A673 (cell line): ENCODE results near the gene SLC66A2. TPM values are rescaled to one million over a fixed set of nuclear protein-coding genes. Genes with fewer than 3 reads are reported as not detected.

Experiments
- BruUV-seq: library from RNA; stranded (reverse); fragments of 400-500 nt; replicated peaks from 2 replicates; lab custom pipeline; 2021; lab: Mats Ljungman, UMichigan
- CTCF ChIA-PET: fragments of 300-600 bp; sonication (Branson Sonifier 250); formaldehyde crosslinking; loops from one replicate; lab custom pipeline; 2022; ENCODE audit warnings: antibody characterized with exemption; lab: Charles Lee
- POLR2A ChIA-PET: fragments of 300-600 bp; sonication (Branson Sonifier 250); formaldehyde crosslinking; loops from one replicate; lab custom pipeline; 2022; ENCODE audit warnings: antibody characterized with exemption; ENCODE audit not compliant: low non-redundant PET; lab: Charles Lee
- DNase-seq: peaks from one replicate; pipeline ENCODE4 v3.0.0-alpha.2; 2015; ENCODE audit warnings: low spot score
- H3K27ac ChIP-seq: fragments of 200-600 bp; sonication (generic); 2 replicates; pipeline ENCODE4 v1.5.1; 2016; ENCODE audit warnings: mixed run types, low read depth, mild to moderate bottlenecking, mixed read lengths, antibody characterized with exemption, low read length; ENCODE audit not compliant: poor library complexity, severe bottlenecking
- H3K27me3 ChIP-seq: fragments of 200-600 bp; sonication (generic); replicated peaks from 2 replicates; pipeline ENCODE4 v1.6.1; 2017; ENCODE audit warnings: mixed run types, low read depth, mild to moderate bottlenecking, mixed read lengths, antibody characterized with exemption, low read length; ENCODE audit not compliant: insufficient read depth, poor library complexity
- H3K36me3 ChIP-seq: fragments of 200-600 bp; sonication (generic); 2 replicates; pipeline ENCODE4 v1.6.1; 2016; ENCODE audit warnings: mixed run types, mild to moderate bottlenecking, mixed read lengths, antibody characterized with exemption, low read length; ENCODE audit not compliant: insufficient read depth, poor library complexity, severe bottlenecking
- H3K4me1 ChIP-seq: fragments of 200-600 bp; sonication (generic); 2 replicates; pipeline ENCODE4 v1.6.1; 2017; ENCODE audit warnings: mixed run types, mild to moderate bottlenecking, mixed read lengths, antibody characterized with exemption, low read length; ENCODE audit not compliant: insufficient read depth, poor library complexity, severe bottlenecking
- H3K4me3 ChIP-seq: fragments of 200-600 bp; sonication (generic); 2 replicates; pipeline ENCODE4 v1.5.1; 2016; ENCODE audit warnings: low read depth, mixed run types, mild to moderate bottlenecking, mixed read lengths, low read length; ENCODE audit not compliant: poor library complexity, severe bottlenecking
- H3K9me3 ChIP-seq: fragments of 200-600 bp; sonication (generic); 2 replicates; pipeline ENCODE4 v1.6.1; 2016; ENCODE audit warnings: mixed run types, low read depth, mild to moderate bottlenecking, mixed read lengths, antibody characterized with exemption, low read length; ENCODE audit not compliant: poor library complexity, severe bottlenecking
- EZH2 ChIP-seq: fragments of 200-600 bp; sonication (generic); IDR thresholded peaks from 2 replicates; pipeline ENCODE4 v1.6.1; 2017; ENCODE audit warnings: borderline replicate concordance, low read depth, mild to moderate bottlenecking, mixed read lengths, antibody characterized with exemption, low read length; ENCODE audit not compliant: poor library complexity, severe bottlenecking
- intact Hi-C: fragments of 100-400 bp; cut with micrococcal nuclease; formaldehyde crosslinking; loops from one replicate; pipeline ENCODE4 v1.10.0; 2022; ENCODE audit not compliant: unreplicated experiment
- total RNA-seq: library from RNA; stranded (reverse); gene quantifications from 2 replicates; pipeline ENCODE4 v1.2.3, GENCODE V29; 2021
- TF ChIP-seq, protein P1 (sequence below): fragments of 300-800, 200-600 bp; sonication (generic); conservative IDR thresholded peaks from 2 replicates; pipeline ENCODE4 v1.5.1; 2017; ENCODE audit warnings: low read depth, mild to moderate bottlenecking, antibody characterized with exemption, low read length, moderate library complexity, mixed read lengths

The SLC66A2 gene
- total RNA-seq, 1 experiment from 2014 or later, result 28.0 TPM

DNA sequence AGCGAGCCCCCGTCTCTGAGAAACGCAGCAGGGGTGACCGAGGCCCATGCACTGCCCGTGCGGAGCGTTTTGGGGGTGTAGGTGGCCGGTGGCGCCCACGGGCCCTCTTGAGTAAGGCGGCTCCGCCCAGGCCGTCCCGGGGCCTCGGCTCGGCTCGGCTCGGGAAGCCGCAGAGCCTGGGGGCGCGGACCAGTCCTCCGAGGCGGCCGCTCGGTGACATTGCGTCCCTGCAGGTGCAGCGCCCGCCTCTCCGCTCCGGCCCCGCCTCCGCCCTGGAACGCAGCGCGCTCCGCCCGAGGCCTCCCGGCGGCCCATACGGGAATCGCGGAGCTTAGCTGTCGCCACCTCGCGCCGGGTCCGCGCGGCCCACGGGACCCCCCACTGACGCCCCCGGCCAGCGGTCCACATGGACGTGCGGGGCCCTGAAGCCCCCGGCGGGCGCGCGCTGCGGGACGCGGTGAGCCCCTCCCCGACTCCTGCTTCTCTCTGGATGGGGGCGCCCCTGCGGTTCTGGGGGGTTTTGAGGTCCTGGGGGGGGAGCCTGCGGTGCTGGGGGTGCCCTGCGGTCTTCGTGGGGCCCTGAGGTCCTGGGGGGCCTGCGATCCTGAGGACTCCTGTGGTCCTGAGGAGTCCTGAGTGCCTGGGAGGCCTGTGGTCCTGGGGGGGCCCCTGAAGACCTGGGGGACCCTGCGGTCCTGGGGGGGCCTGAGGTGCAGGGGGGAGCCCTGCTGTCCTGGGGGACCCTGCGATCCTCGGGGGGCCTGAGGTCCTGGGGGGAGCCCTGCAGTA, 13.1 kb upstream of the SLC66A2 start, which contains the start of gene HSBP1L1:
Gene HSBP1L1 (plus strand): TSS at position 314 of the 789 bp plus-strand sequence. CDS start 93 bp downstream, at position 407.
- H3K9me3 ChIP-seq, result no peaks in the 10 kb centered on the region
- peaks cover 16% of the 10 kb centered on the region for H3K4me1 ChIP-seq
- BruUV-seq, result no TSS peak
- TF ChIP-seq, protein P1, sequence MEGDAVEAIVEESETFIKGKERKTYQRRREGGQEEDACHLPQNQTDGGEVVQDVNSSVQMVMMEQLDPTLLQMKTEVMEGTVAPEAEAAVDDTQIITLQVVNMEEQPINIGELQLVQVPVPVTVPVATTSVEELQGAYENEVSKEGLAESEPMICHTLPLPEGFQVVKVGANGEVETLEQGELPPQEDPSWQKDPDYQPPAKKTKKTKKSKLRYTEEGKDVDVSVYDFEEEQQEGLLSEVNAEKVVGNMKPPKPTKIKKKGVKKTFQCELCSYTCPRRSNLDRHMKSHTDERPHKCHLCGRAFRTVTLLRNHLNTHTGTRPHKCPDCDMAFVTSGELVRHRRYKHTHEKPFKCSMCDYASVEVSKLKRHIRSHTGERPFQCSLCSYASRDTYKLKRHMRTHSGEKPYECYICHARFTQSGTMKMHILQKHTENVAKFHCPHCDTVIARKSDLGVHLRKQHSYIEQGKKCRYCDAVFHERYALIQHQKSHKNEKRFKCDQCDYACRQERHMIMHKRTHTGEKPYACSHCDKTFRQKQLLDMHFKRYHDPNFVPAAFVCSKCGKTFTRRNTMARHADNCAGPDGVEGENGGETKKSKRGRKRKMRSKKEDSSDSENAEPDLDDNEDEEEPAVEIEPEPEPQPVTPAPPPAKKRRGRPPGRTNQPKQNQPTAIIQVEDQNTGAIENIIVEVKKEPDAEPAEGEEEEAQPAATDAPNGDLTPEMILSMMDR, result no peak; the same call in 1 of the 2 replicates
- TF ChIP-seq EZH2, result no peak
- H3K36me3 ChIP-seq, result no peaks in the 10 kb centered on the region
- CTCF ChIA-PET, result interaction anchor here (0.6 kb wide), 2 partner anchors 115 to 192 kb away, joined by 3 to 5 read pairs; no protein-coding TSS in a partner anchor
- peak; percentile 57 for DNase-seq
- POLR2A ChIA-PET, result no interaction called here
- intact Hi-C loops, result loop anchor here (10.0 kb wide), 1 partner anchor 290 kb away; the partner anchor contains the start of gene CTDP1
- peak within 1 kb of the TSS; percentile 63 for H3K4me3 ChIP-seq
- no peaks in the 10 kb centered on the region for H3K27me3 ChIP-seq
- peak within 1 kb of the TSS; percentile 70 for H3K27ac ChIP-seq

DNA sequence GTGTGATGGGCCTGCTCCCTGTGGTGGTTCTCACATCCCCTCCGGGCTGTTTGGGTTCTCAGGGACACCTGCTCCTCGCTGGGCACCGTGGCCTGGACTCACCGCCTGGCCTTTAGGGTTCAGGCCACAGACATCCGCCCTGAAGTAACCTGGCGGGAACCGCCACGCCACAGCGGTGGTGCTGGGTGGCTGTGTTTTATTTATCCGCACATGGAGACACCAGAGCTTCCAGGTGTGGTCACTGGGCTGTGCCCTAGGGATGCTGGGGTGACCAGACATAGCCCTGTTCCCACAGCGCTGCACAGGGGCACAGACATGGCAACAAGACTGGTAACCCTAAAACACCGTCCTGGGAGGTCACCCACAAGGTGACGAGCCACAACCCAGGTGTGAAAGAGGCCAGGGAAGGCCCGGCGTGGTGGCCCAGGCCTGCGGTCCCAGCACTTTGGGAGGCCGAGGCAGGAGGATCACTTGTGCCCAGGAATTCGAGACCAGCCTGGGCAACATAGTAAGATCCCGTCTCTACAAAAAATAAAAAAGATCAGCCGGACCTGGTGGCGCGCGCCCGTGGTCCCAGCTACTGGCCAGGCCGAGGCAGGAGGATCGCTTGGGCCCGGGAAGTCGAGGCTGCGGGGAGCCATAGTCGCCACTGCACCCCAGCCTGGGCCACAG, 12.3 kb upstream of the SLC66A2 start:
- peak overlapping the region; percentile 63 for H3K4me3 ChIP-seq
- peaks cover 16% of the 10 kb centered on the region for H3K4me1 ChIP-seq
- ChIA-PET CTCF (interaction anchor here (0.6 kb wide), 3 partner anchors 115 to 1546 kb away, joined by 3 to 8 read pairs (median 5); no protein-coding TSS in a partner anchor), POLR2A (no interaction called here)
- no peaks in the 10 kb centered on the region for H3K36me3 ChIP-seq
- no peaks in the 10 kb centered on the region for H3K27me3 ChIP-seq
- no peaks in the 10 kb centered on the region for H3K9me3 ChIP-seq
- no TSS peak for BruUV-seq
- intact Hi-C loops, result loop anchor here (10.0 kb wide), 1 partner anchor 289 kb away; the partner anchor contains the start of gene CTDP1
- TF ChIP-seq, protein P1, result no peak
- TF ChIP-seq EZH2, result no peak
- no peak for DNase-seq
- H3K27ac ChIP-seq, result no peak overlapping the region

DNA sequence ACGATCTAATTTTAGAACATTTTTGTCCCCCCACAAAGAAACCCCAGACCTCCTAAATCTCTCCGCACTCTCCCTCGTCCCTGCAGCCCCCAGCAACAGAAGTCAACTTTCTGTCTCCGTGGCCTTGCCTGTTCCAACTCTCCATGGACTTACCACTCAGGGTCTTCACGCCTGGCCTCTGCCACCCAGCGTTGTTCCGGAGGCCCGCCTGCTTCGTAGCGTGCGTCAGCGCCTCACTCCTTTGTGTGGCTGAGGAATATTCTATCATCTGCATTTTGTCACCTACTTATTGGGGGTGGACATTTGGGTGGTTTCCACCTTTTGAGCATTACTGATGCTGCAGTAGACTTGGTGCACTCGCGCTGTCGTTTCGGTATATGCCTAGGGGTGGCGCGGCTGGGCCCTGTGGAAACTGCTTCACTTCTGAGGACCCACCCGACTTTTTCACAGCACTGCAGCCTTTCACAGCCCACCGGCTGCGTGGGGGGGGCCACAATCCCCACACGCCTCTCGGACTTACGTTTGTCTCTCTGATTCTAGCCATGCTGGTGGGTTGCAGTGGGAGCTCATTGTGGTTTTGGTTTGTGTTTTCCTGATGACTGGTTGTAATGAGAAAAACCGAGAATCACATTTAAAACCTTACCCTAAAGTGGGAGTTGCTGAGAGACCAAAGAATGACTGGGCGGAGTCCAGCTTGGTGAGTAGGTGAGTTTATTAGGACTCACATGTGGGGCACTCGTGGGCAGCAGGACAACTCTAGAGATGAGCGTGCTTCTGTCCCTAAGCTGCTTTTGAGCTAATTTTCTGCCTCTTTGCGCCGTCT, 11.6 kb upstream of the SLC66A2 start:
- intact Hi-C loops, result loop anchor here (10.0 kb wide), 1 partner anchor 288 kb away; the partner anchor contains the start of gene CTDP1
- ChIA-PET CTCF (interaction anchor here (0.6 kb wide), 1 partner anchor 1545 kb away, joined by 8 read pairs; no protein-coding TSS in a partner anchor), POLR2A (no interaction called here)
- Histone ChIP-seq H3K4me3 (no peak overlapping the region), H3K27ac (no peak overlapping the region), H3K4me1 (peaks cover 16% of the 10 kb centered on the region), H3K9me3 (no peaks in the 10 kb centered on the region), H3K36me3 (no peaks in the 10 kb centered on the region), H3K27me3 (no peaks in the 10 kb centered on the region)
- TF ChIP-seq, protein P1, result no peak
- TF ChIP-seq EZH2, result no peak
- no peak for DNase-seq
- no TSS peak for BruUV-seq
